HCT116 (cell line): ENCODE data around the gene VGF. TPM values are rescaled to one million over a fixed set of nuclear protein-coding genes. Genes with fewer than 3 reads are reported as not detected.

Experiments
- ATAC-seq: fragments of 200-7000 bp; cut with Tn5 transposase; 2 replicates; pipeline ENCODE4 v1.9.1; 2020; ENCODE audit warnings: mild to moderate bottlenecking, moderate library complexity
- BruUV-seq: library from RNA; stranded (reverse); fragments of 400-500 nt; replicated peaks from 2 replicates; lab custom pipeline; 2021; lab: Mats Ljungman, UMichigan
- CTCF ChIA-PET: fragments of 300-600 bp; sonication (Branson Sonifier 250); formaldehyde crosslinking; loops from one replicate; lab custom pipeline; 2021; ENCODE audit warnings: antibody characterized with exemption; lab: Charles Lee
- POLR2A ChIA-PET: fragments of 300-600, 350-600 bp; sonication (Branson Sonifier 250); formaldehyde crosslinking; loops from one replicate; lab custom pipeline; 2021; ENCODE audit warnings: antibody characterized with exemption; lab: Charles Lee
- RAD21 ChIA-PET, 2 experiments: fragments of 300-600 bp; sonication (Branson Sonifier 250); formaldehyde crosslinking; loops; one replicate each; lab custom pipeline; 2023; ENCODE audit warnings: low total read pairs in 2 of 2; ENCODE audit not compliant: uncharacterized antibody in 2 of 2, unreplicated experiment in 2 of 2, low non-redundant PET in 1 of 2; lab: Charles Lee
- DNase-seq: peaks from one replicate; pipeline ENCODE4 v3.0.0-alpha.2; 2010; ENCODE audit warnings: low read depth, low spot score
- H2AFZ ChIP-seq: fragments of 200-600 bp; shearing (Covaris generic), sonication (generic); 2 replicates; pipeline ENCODE4 v1.6.1; 2017; ENCODE audit warnings: low read depth, mixed run types, mixed read lengths, antibody characterized with exemption, low read length; ENCODE audit not compliant: poor library complexity, severe bottlenecking
- H3K27ac ChIP-seq: 2 replicates; pipeline ENCODE4 v1.5.1; 2012; ENCODE audit warnings: low read depth, low read length
- H3K27me3 ChIP-seq: fragments of 200-600 bp; sonication (generic); 2 replicates; pipeline ENCODE4 v1.6.1; 2016; ENCODE audit warnings: mixed run types, low read length, mixed read lengths; ENCODE audit not compliant: insufficient read depth
- H3K36me3 ChIP-seq, 2 experiments: fragments of 200-500 bp in 1 of 2; fragments of 200-600 bp in 1 of 2; sonication (Bioruptor generic) in 1 of 2; sonication (generic) in 1 of 2; 2 replicates each; pipeline versions ENCODE4 v1.5.1 to v1.6.1; 2014 to 2016; ENCODE audit warnings: low read length in 2 of 2, inconsistent platforms in 1 of 2, mixed read lengths in 1 of 2, mixed run types in 1 of 2; ENCODE audit not compliant: insufficient read depth in 2 of 2, control insufficient read depth in 1 of 2
- H3K4me1 ChIP-seq, 2 experiments: fragments of 200-600 bp in 1 of 2; sonication (generic) in 1 of 2; 2 replicates each; pipeline versions ENCODE4 v1.5.1 to v1.6.1; 2012 to 2017; ENCODE audit warnings: low read length in 2 of 2, inconsistent platforms in 1 of 2, mild to moderate bottlenecking in 1 of 2, mixed read lengths in 1 of 2, mixed run types in 1 of 2, moderate library complexity in 1 of 2; ENCODE audit not compliant: insufficient read depth in 2 of 2, control insufficient read depth in 1 of 2
- H3K4me2 ChIP-seq: fragments of 200-600 bp; sonication (generic); 2 replicates; pipeline ENCODE4 v1.6.1; 2017; ENCODE audit warnings: mixed run types, low read length, mixed read lengths
- H3K4me3 ChIP-seq, 2 experiments: fragments of 200-600 bp in 1 of 2; sonication (generic) in 1 of 2; replicated peaks in 1 of 2; 2 replicates each; pipeline ENCODE4 v1.5.1; 2011 to 2016; ENCODE audit warnings: low read length in 2 of 2, control low read depth in 1 of 2, low read depth in 1 of 2, mild to moderate bottlenecking in 1 of 2, mixed read lengths in 1 of 2, mixed run types in 1 of 2
- H3K79me2 ChIP-seq: fragments of 200-600 bp; sonication (generic); 2 replicates; pipeline ENCODE4 v1.6.1; 2017; ENCODE audit warnings: mild to moderate bottlenecking, mixed run types, low read length, moderate library complexity, mixed read lengths; ENCODE audit not compliant: insufficient read depth
- H3K9ac ChIP-seq: fragments of 200-600 bp; sonication (generic); 2 replicates; pipeline ENCODE4 v1.6.1; 2016; ENCODE audit warnings: low read length, mixed read lengths
- H3K9me2 ChIP-seq: fragments of 200-600 bp; sonication (generic), shearing (Covaris generic); 2 replicates; pipeline ENCODE4 v1.6.1; 2017; ENCODE audit warnings: mixed run types, mild to moderate bottlenecking, moderate library complexity; ENCODE audit not compliant: insufficient read depth
- H3K9me3 ChIP-seq, 2 experiments: fragments of 200-500 bp in 1 of 2; fragments of 200-600 bp in 1 of 2; sonication (Bioruptor generic) in 1 of 2; sonication (generic) in 1 of 2; 2 replicates each; pipeline ENCODE4 v1.6.1; 2014 to 2017; ENCODE audit warnings: low read length in 2 of 2, mixed read lengths in 2 of 2, inconsistent platforms in 1 of 2, low read depth in 1 of 2, mild to moderate bottlenecking in 1 of 2, mixed run types in 1 of 2, moderate library complexity in 1 of 2; ENCODE audit not compliant: control insufficient read depth in 1 of 2, insufficient read depth in 1 of 2
- H4K20me1 ChIP-seq: fragments of 200-600 bp; sonication (generic), shearing (Covaris generic); 2 replicates; pipeline ENCODE4 v1.6.1; 2017; ENCODE audit warnings: mixed run types, mild to moderate bottlenecking, moderate library complexity; ENCODE audit not compliant: insufficient read depth
- CBX3 ChIP-seq: IDR thresholded peaks from 2 replicates; pipeline ENCODE4 v1.6.1; 2012; ENCODE audit warnings: low read depth
- CEBPB ChIP-seq: IDR thresholded peaks from 2 replicates; pipeline ENCODE4 v1.6.1; 2012; ENCODE audit warnings: low read depth
- CTCF ChIP-seq, 3 experiments: fragments of 200-600 bp in 1 of 3; sonication (generic) in 1 of 3; IDR thresholded peaks in 2 of 3; conservative IDR thresholded peaks in 1 of 3; 2 replicates each; pipeline ENCODE4 v1.5.1; 2012 to 2017; ENCODE audit warnings: low read depth in 2 of 3, low read length in 2 of 3, antibody characterized with exemption in 1 of 3, borderline replicate concordance in 1 of 3, control low read depth in 1 of 3, mild to moderate bottlenecking in 1 of 3, mixed read lengths in 1 of 3, mixed run types in 1 of 3, moderate library complexity in 1 of 3; ENCODE audit not compliant: insufficient read depth in 1 of 3
- ELF1 ChIP-seq: IDR thresholded peaks from 2 replicates; pipeline ENCODE4 v1.6.1; 2012; ENCODE audit warnings: low read depth, borderline replicate concordance
- EZH2 ChIP-seq: fragments of 200-600 bp; sonication (generic); IDR thresholded peaks from 2 replicates; pipeline ENCODE4 v1.6.1; 2017; ENCODE audit warnings: antibody characterized with exemption, mixed run types
- EZH2phosphoT487 ChIP-seq: fragments of 200-600 bp; IDR thresholded peaks from 2 replicates; pipeline ENCODE4 v1.6.1; 2018; ENCODE audit warnings: antibody characterized with exemption, borderline replicate concordance
- FOSL1 ChIP-seq: IDR thresholded peaks from 2 replicates; pipeline ENCODE4 v1.6.1; 2012; ENCODE audit warnings: low read depth
- JUND ChIP-seq: IDR thresholded peaks from 2 replicates; pipeline ENCODE4 v1.6.1; 2012
- POLR2A ChIP-seq: IDR thresholded peaks from 2 replicates; pipeline ENCODE4 v1.7.0; 2011; ENCODE audit warnings: borderline replicate concordance; ENCODE audit not compliant: insufficient read depth, insufficient read length; ENCODE audit errors: extremely low read depth
- REST ChIP-seq: IDR thresholded peaks from 2 replicates; pipeline ENCODE4 v1.6.1; 2012; ENCODE audit warnings: low read depth
- SIN3A ChIP-seq: IDR thresholded peaks from 2 replicates; pipeline ENCODE4 v1.6.1; 2012; ENCODE audit warnings: low read depth
- SP1 ChIP-seq: IDR thresholded peaks from 2 replicates; pipeline ENCODE4 v1.6.1; 2012; ENCODE audit warnings: low read depth
- SRF ChIP-seq: IDR thresholded peaks from 2 replicates; pipeline ENCODE4 v1.6.1; 2012; ENCODE audit warnings: low read depth
- TCF7L2 ChIP-seq: IDR thresholded peaks from 2 replicates; pipeline ENCODE4 v1.7.0; 2011; ENCODE audit warnings: borderline replicate concordance, inconsistent platforms; ENCODE audit not compliant: insufficient read depth, insufficient read length; ENCODE audit errors: extremely low read depth
- ZFX ChIP-seq: fragments of 450-650 bp; IDR thresholded peaks from 2 replicates; pipeline ENCODE4 v1.6.1; 2017
- intact Hi-C: fragments of 100-400 bp; cut with micrococcal nuclease; formaldehyde crosslinking; loops from 2 replicates; pipeline ENCODE4 v1.10.0; 2022
- total RNA-seq: library from RNA; stranded (reverse); gene quantifications from one replicate; pipeline ENCODE4 v1.2.1, GENCODE V29; 2021; ENCODE audit not compliant: unreplicated experiment
- TF ChIP-seq, protein P1 (sequence below): IDR thresholded peaks from 2 replicates; pipeline ENCODE4 v1.6.1; 2012

Gene VGF
- total RNA-seq, 1 experiment from 2014 or later: 43.2 TPM

DNA sequence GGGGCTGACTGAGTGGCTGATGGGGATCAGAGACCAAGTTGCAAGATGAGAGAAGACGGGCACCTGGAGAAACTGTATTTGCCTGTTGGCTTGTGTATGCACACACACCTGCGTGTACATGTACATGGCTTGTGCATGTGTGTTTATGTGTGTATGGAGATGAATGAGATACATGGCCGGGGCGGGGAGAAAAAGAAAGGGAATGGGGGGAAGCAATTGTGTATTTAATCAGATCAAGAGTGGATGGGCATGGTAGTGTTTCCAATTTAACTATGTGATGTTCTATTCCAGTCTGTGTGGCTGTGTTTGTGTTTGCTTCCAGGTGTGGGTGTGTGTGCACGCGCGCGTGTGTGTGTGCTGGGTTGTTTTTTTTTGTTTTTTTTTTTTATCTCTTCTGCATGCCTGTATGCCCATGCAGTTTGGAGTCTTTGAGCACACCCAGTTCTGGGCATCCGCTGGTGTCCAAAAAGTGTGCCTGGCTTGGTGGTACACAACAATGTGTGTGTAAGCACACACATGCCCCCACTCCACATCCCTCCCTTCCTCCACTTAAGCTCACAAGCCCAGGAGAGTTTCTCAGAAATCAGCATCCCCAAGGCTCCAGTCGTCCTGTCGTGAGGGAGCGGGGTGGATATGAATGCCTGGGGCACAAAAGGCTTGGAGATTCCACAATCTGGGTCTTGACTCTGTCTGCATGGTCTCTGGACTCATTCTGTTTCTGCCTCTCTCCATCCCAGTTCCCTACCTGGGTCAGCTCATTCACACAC, 2.5 kb upstream of the VGF start:
- Histone ChIP-seq H3K27me3 (no peaks in the 10 kb centered on the region), H3K36me3 (no peaks in the 10 kb centered on the region), H3K9me2 (no peaks in the 10 kb centered on the region), H3K79me2 (0 out of 2 replicates have a peak, but pooled peaks cover 7% of the 10 kb centered on the region), H3K9ac (peak overlapping the region; percentile 19; the same call in 1 of the 2 replicates), H3K4me1 (peaks cover 40 to 86% of the 10 kb centered on the region in 2 experiments), H3K9me3 (no peaks in the 10 kb centered on the region), H3K4me3 (peak overlapping the region in 1 of 2 experiments; percentile 78; a peak in 1 of 4 replicates), H3K27ac (no peak overlapping the region), H2AFZ (no peak overlapping the region), H4K20me1 (no peaks in the 10 kb centered on the region), H3K4me2 (peak overlapping the region; percentile 80)
- no TSS peak for BruUV-seq
- CTCF ChIA-PET: interaction anchor here (0.9 to 1.4 kb wide), 4 partner anchors 24 to 115 kb away, joined by 3 to 5 read pairs (median 4); partner anchors contain the start of gene FIS1
- ATAC-seq (no peak), DNase-seq (no peak)
- intact Hi-C loops: no loop called here
- RAD21 ChIA-PET: interaction anchor here in 1 of 2 experiments (1.2 kb wide), 1 partner anchor 24 kb away, joined by 3 read pairs; no protein-coding TSS in a partner anchor
- TF ChIP-seq CTCF (IDR thresholded peaks at IDR 0.05 in 2 of 3, conservative IDR thresholded peaks at IDR 0.05 in 1 of 3; ENCODE audit: borderline replicate concordance in 1 of 3, insufficient read depth in 1 of 3, low read depth in 2 of 3, low read length in 2 of 3) (no peak), ZFX (no peak), EZH2 (no peak), SP1 (no peak), SRF (no peak), EZH2phosphoT487 (no peak), ELF1 (no peak), JUND (no peak), REST (no peak), TCF7L2 (no peak), POLR2A (no peak), CBX3 (no peak), SIN3A (no peak), CEBPB (no peak), FOSL1 (no peak)
- TF ChIP-seq, protein P1, sequence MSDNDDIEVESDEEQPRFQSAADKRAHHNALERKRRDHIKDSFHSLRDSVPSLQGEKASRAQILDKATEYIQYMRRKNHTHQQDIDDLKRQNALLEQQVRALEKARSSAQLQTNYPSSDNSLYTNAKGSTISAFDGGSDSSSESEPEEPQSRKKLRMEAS: no peak
- POLR2A ChIA-PET: no interaction called here
